K562 treated with DMSO at 1 percent for 24 hours (cell line): ENCODE measurements around the gene CRY2. TPM values are rescaled to one million over a fixed set of nuclear protein-coding genes. Genes with fewer than 3 reads are reported as not detected.

ENCODE experiments used
- total RNA-seq: library from RNA; unstranded; fragments of 300-600 nt; gene quantifications from 2 replicates; pipeline ENCODE4 v1.2.3, GENCODE V29; 2022; ENCODE audit warnings: low read depth; ENCODE audit not compliant: insufficient read depth

CRY2 gene
- 15.7 and 18.2 TPM in 2 replicates for total RNA-seq

GRCh38 chr11:45846974-45847910 lies at the start of gene CRY2:
Gene CRY2 (plus strand): TSS chr11:45847475. CDS start chr11:45847491, 16 bp downstream.

GRCh38 chr11:45804761-45805304 lies 42.4 kb upstream of the CRY2 start, which contains the start of gene SLC35C1:
Gene SLC35C1 (plus strand): TSS chr11:45805149. CDS start chr11:45805802, 653 bp downstream.

GRCh38 chr11:45885274-45885920 lies 38.1 kb downstream of the CRY2 start, which contains the start of gene MAPK8IP1:
Gene MAPK8IP1 (plus strand): TSS chr11:45885651. CDS start chr11:45885821, 170 bp downstream.

GRCh38 chr11:45906965-45907611 lies 59.8 kb downstream of the CRY2 start, which contains the start of gene FREY1:
Gene FREY1 (minus strand): TSS chr11:45907271. CDS start chr11:45907245, 26 bp downstream.

GRCh38 chr11:45917623-45918330 lies 70.5 kb downstream of the CRY2 start, which contains the start of gene PEX16:
Gene PEX16 (minus strand): TSS chr11:45917877. CDS start chr11:45917811, 66 bp downstream.

GRCh38 chr11:45922425-45923082 lies 75.3 kb downstream of the CRY2 start, which contains the start of gene LARGE2:
Gene LARGE2 (plus strand): TSS chr11:45922656. CDS start chr11:45922883, 227 bp downstream.

Other genes starting within 250 kb of the CRY2 start
- not detected in 2 replicates for gene CHST1, start 181.9 kb upstream of the CRY2 start, total RNA-seq
- gene SLC35C1, start 42.3 kb upstream of the CRY2 start, total RNA-seq = 18.2 and 18.5 TPM in 2 replicates
- 8.8 and 8.9 TPM in 2 replicates for gene MAPK8IP1, start 38.2 kb downstream of the CRY2 start, total RNA-seq
- gene FREY1, start 59.8 kb downstream of the CRY2 start, total RNA-seq = 2.2 TPM in 1 of 2 replicates, not detected in the other
- 44.0 and 44.7 TPM in 2 replicates for gene PEX16, start 70.4 kb downstream of the CRY2 start, total RNA-seq
- gene LARGE2, start 75.2 kb downstream of the CRY2 start, total RNA-seq = 7.0 and 8.7 TPM in 2 replicates